CD4-positive, alpha-beta T cell (primary cell): ENCODE measurements around the gene CARS1. TPM values are rescaled to one million over a fixed set of nuclear protein-coding genes. Genes with fewer than 3 reads are reported as not detected.

Experiments used
- ATAC-seq: fragments of 200-7000 bp; cut with Tn5 transposase; one replicate; pipeline ENCODE4 v1.10.0; 2022; ENCODE audit warnings: mild to moderate bottlenecking; ENCODE audit not compliant: poor library complexity
- CTCF ChIA-PET: fragments of 350-600 bp; sonication (Branson Sonifier 250); formaldehyde crosslinking; loops from one replicate; lab custom pipeline; 2021; ENCODE audit warnings: antibody characterized with exemption, inconsistent platforms; lab: Charles Lee
- POLR2A ChIA-PET: fragments of 350-600 bp; sonication (Branson Sonifier 250); formaldehyde crosslinking; loops from one replicate; lab custom pipeline; 2021; ENCODE audit warnings: antibody characterized with exemption, inconsistent platforms; lab: Charles Lee
- DNase-seq, 14 experiments: peaks; one replicate each; pipeline ENCODE4 v3.0.0-alpha.2; 2013 to 2020; ENCODE audit warnings: mixed read lengths in 2 of 14
- H3K27ac ChIP-seq, 2 donors: one replicate each; pipeline versions ENCODE4 v1.5.1 to v1.7.0; 2013; ENCODE audit warnings: low read length in 2 of 2, low read depth in 1 of 2, mild to moderate bottlenecking in 1 of 2
- H3K27me3 ChIP-seq, 2 experiments: 1 replicate in 1 of 2; 2 replicates in 1 of 2; pipeline versions ENCODE4 v1.6.1 to v1.7.0; 2013; ENCODE audit warnings: low read length in 2 of 2, control low read depth in 1 of 2, mild to moderate bottlenecking in 1 of 2, moderate library complexity in 1 of 2; ENCODE audit not compliant: insufficient read depth in 2 of 2, control insufficient read depth in 1 of 2
- H3K36me3 ChIP-seq: one replicate; pipeline ENCODE4 v1.6.1; 2013; ENCODE audit warnings: low read length, control low read depth; ENCODE audit not compliant: insufficient read depth
- H3K4me1 ChIP-seq: one replicate; pipeline ENCODE4 v1.6.1; 2013; ENCODE audit warnings: low read length, control low read depth; ENCODE audit not compliant: insufficient read depth
- H3K4me3 ChIP-seq: one replicate; pipeline ENCODE4 v1.5.1; 2013; ENCODE audit warnings: mild to moderate bottlenecking, low read length, moderate library complexity
- H3K9me3 ChIP-seq, 2 experiments: 1 replicate in 1 of 2; 2 replicates in 1 of 2; pipeline versions ENCODE4 v1.6.1 to v1.7.0; 2013; ENCODE audit warnings: low read length in 2 of 2, mild to moderate bottlenecking in 2 of 2, control low read depth in 1 of 2, moderate library complexity in 1 of 2; ENCODE audit not compliant: control insufficient read depth in 1 of 2, insufficient read depth in 1 of 2
- H3K27ac Mint-ChIP-seq: one replicate; pipeline ENCODE4 v1.8.0; 2020; ENCODE audit warnings: mixed read lengths
- H3K27me3 Mint-ChIP-seq: one replicate; pipeline ENCODE4 v1.8.0; 2021; ENCODE audit warnings: mixed read lengths
- H3K36me3 Mint-ChIP-seq: one replicate; pipeline ENCODE4 v1.8.0; 2021; ENCODE audit warnings: low read depth, mixed read lengths
- H3K4me1 Mint-ChIP-seq: one replicate; pipeline ENCODE4 v1.8.0; 2021; ENCODE audit warnings: low read depth, mixed read lengths
- H3K4me3 Mint-ChIP-seq: one replicate; pipeline ENCODE4 v1.8.0; 2020; ENCODE audit warnings: mild to moderate bottlenecking, mixed read lengths
- H3K9me3 Mint-ChIP-seq: one replicate; pipeline ENCODE4 v1.8.0; 2020; ENCODE audit warnings: mixed read lengths
- intact Hi-C, 2 experiments: fragments of 100-400 bp; cut with DNase I in 1 of 2; cut with micrococcal nuclease in 1 of 2; formaldehyde crosslinking; loops; one replicate each; pipeline versions ENCODE4 v1.15.1 to v1.9.0; 2023 to 2025; cut with DNase I, micrococcal nuclease
- total RNA-seq, 174 experiments: library from RNA in 2 of 174; stranded (reverse) in 2 of 174; gene quantifications; one replicate each; pipeline ENCODE4 v1.2.3 and lab custom pipeline; 2021 to 2026
- TF ChIP-seq, protein P1 (sequence below): fragments of 200-600 bp; IDR thresholded peaks from one replicate; pipeline ENCODE4 v1.8.0; 2022; ENCODE audit warnings: antibody characterized with exemption, mild to moderate bottlenecking

The CARS1 gene
- total RNA-seq, 2 experiments from 2014 or later: 24.1 to 25.2 TPM

DNA sequence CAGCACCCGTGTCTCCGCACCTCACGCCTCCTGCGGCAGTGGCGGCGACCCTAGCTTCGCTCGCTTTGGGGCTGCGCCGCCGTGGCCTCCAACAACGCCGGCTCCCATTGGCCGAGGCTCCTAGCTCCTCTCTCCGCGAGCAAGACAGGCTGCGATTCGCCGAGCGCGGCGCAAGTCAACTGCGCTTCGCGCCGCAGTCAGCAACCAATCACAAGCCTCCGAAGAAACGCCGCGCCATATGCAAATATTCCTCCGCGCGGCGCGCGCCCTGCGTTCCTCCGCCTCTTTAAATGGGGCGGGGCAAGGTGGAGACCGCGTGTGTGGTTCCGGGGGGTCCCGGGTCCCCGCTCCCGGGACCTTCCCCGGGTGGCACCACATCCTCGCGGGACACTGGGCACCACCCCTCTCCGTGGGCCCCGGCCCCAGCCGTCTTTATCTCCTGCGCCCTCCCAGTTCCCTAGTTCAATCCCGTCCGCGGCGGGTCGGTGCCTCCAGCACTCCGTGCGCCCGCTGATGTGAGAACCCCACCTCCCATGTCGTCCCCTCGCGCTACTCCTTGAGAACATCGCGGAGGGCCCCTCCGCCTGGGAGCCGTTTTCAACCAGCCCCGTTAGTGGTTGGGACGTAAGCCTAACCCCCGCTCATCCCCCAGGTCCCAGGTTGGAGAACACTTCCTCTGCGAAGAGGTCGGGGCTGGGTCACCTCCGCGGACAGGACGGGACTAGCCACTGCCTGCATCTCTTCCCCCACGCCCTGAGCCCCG, 64.8 kb downstream of the CARS1 start, which contains the start of gene NAP1L4:
Gene NAP1L4 (minus strand): TSS at position 96 of the 763 bp plus-strand sequence. CDS start 13,109 bp downstream, outside the sequence.
- Mint-ChIP-seq H3K36me3 (peaks cover 26% of the 10 kb centered on the region), H3K27me3 (no peaks in the 10 kb centered on the region), H3K9me3 (no peaks in the 10 kb centered on the region), H3K4me3 (peak within 1 kb of the TSS; percentile 99), H3K27ac (peak within 1 kb of the TSS; percentile 89), H3K4me1 (peaks cover 35% of the 10 kb centered on the region)
- Histone ChIP-seq H3K36me3 (no peaks in the 10 kb centered on the region), H3K4me1 (peaks cover 17% of the 10 kb centered on the region), H3K9me3 (no peaks in the 10 kb centered on the region), H3K27me3 (no peaks in the 10 kb centered on the region), H3K4me3 (peak within 1 kb of the TSS; percentile 95), H3K27ac (peak within 1 kb of the TSS; percentile 73 to 78)
- DNase-seq: peak; percentile 91 to 99 (median 96)
- peak; percentile 83 for ATAC-seq
- TF ChIP-seq, protein P1, sequence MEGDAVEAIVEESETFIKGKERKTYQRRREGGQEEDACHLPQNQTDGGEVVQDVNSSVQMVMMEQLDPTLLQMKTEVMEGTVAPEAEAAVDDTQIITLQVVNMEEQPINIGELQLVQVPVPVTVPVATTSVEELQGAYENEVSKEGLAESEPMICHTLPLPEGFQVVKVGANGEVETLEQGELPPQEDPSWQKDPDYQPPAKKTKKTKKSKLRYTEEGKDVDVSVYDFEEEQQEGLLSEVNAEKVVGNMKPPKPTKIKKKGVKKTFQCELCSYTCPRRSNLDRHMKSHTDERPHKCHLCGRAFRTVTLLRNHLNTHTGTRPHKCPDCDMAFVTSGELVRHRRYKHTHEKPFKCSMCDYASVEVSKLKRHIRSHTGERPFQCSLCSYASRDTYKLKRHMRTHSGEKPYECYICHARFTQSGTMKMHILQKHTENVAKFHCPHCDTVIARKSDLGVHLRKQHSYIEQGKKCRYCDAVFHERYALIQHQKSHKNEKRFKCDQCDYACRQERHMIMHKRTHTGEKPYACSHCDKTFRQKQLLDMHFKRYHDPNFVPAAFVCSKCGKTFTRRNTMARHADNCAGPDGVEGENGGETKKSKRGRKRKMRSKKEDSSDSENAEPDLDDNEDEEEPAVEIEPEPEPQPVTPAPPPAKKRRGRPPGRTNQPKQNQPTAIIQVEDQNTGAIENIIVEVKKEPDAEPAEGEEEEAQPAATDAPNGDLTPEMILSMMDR: no peak
- POLR2A ChIA-PET: interaction anchor here (0.6 to 4.8 kb wide), 18 partner anchors 9 to 592 kb away, joined by 3 to 206 read pairs (median 5); partner anchors contain the start of genes CARS1 and TSSC4
- CTCF ChIA-PET: interaction anchor here (1.0 to 1.4 kb wide), 3 partner anchors 16 to 592 kb away, joined by 3 read pairs; partner anchors contain the start of gene TSSC4
- intact Hi-C loops: loop anchor here (1.0 to 5.0 kb wide), 3 partner anchors 22 to 105 kb away; partner anchors contain the start of gene CDKN1C (in 1 of the 2)

DNA sequence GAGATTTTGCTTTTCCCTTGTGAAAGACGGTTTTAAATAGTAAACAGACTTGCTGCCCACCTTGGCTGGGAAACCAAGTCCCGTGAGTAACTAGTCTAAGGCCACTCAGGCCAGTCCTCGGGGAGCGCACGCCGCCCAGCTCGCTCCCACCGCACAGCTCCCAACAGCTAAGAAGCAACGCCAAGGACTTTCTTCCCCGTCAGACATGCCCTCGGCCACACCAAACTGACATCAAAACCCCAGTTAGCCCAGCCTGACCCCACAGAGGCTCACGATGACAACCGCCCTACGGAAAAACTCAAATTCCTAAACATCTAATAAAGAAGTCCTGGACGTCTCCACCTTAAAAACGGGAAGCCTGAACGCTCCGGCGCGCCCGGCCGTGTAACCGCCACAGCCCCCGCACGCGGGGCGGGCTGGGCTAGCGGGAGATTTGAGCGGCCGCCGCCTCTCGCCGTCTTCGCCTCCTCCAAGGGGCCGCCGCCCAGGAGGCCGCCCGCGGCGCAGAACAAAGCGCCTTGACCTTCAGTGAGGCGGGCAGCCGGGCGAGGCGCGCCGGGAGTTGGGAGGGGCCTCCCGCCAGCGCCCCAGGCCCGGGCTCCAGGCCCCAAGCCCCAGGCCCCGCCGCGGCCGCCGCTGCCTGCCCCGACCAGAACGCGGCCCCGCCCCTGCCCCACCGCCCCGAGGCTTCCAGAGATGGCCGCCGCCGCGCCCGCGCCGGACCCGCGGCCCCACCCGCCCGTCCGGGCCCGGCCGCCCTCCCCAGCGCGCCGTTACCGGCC, 65.6 kb downstream of the CARS1 start:
- TF ChIP-seq, protein P1: no peak
- intact Hi-C loops: loop anchor here (1.0 to 5.0 kb wide), 4 partner anchors 23 to 104 kb away; partner anchors contain the start of genes CARS1 (in 1 of the 2) and CDKN1C (in 1 of the 2)
- peak overlapping the region; percentile 99 for H3K4me3 Mint-ChIP-seq
- POLR2A ChIA-PET: interaction anchor here (0.6 to 4.8 kb wide), 18 partner anchors 9 to 591 kb away, joined by 3 to 206 read pairs (median 5); partner anchors contain the start of genes CARS1 and TSSC4
- ATAC-seq (peak; percentile 1), DNase-seq (peak in 4 of 14 experiments; percentile 14 to 30 (median 18))
- no peaks in the 10 kb centered on the region for H3K9me3 ChIP-seq
- H3K27me3 Mint-ChIP-seq: no peaks in the 10 kb centered on the region
- H3K27ac Mint-ChIP-seq: peak overlapping the region; percentile 89
- CTCF ChIA-PET: interaction anchor here (1.0 to 1.4 kb wide), 3 partner anchors 16 to 591 kb away, joined by 3 read pairs; partner anchors contain the start of gene TSSC4
- H3K4me1 ChIP-seq: peaks cover 25% of the 10 kb centered on the region
- peaks cover 40% of the 10 kb centered on the region for H3K4me1 Mint-ChIP-seq
- peak overlapping the region; percentile 73 to 78 for H3K27ac ChIP-seq
- no peaks in the 10 kb centered on the region for H3K27me3 ChIP-seq
- peak overlapping the region; percentile 95 for H3K4me3 ChIP-seq
- H3K9me3 Mint-ChIP-seq: no peaks in the 10 kb centered on the region
- peaks cover 26% of the 10 kb centered on the region for H3K36me3 Mint-ChIP-seq
- H3K36me3 ChIP-seq: peaks cover 5% of the 10 kb centered on the region
